GM08714 (cell line): ENCODE results near the gene FOXJ1.

Experiments
- H3K4me3 ChIP-seq: fragments of 200-500 bp; sonication (Bioruptor generic); 2 replicates; pipeline ENCODE4 v1.5.1; 2014; ENCODE audit warnings: mild to moderate bottlenecking, low read length, inconsistent platforms
- ZNF274 ChIP-seq: IDR thresholded peaks from 2 replicates; pipeline ENCODE4 v1.6.1; 2012; ENCODE audit warnings: mild to moderate bottlenecking, low read depth, low read length

The FOXJ1 gene

GRCh38 chr17:76171706-76172105, 30.7 kb upstream of the FOXJ1 start:
- no peak overlapping the region for H3K4me3 ChIP-seq
- no peak for TF ChIP-seq ZNF274

- no peak for TF ChIP-seq ZNF274
- no peak overlapping the region for H3K4me3 ChIP-seq
Measured at GRCh38 chr17:76170114-76170513, 29.1 kb upstream of the FOXJ1 start.

- TF ChIP-seq ZNF274 = no peak
- H3K4me3 ChIP-seq = no peak overlapping the region
Measured at GRCh38 chr17:76166906-76167305, 25.9 kb upstream of the FOXJ1 start.

- no peak for TF ChIP-seq ZNF274
- no peak overlapping the region for H3K4me3 ChIP-seq
Measured at GRCh38 chr17:76166168-76166567, 25.1 kb upstream of the FOXJ1 start.

- TF ChIP-seq ZNF274 = no peak
- no peak overlapping the region for H3K4me3 ChIP-seq
Measured at GRCh38 chr17:76164331-76164730, 23.3 kb upstream of the FOXJ1 start.

GRCh38 chr17:76163919-76164318, 22.9 kb upstream of the FOXJ1 start:
- H3K4me3 ChIP-seq = no peak overlapping the region
- TF ChIP-seq ZNF274 = no peak

- H3K4me3 ChIP-seq = no peak overlapping the region
- TF ChIP-seq ZNF274 = no peak
Measured at GRCh38 chr17:76161619-76162266, 20.7 kb upstream of the FOXJ1 start.

- H3K4me3 ChIP-seq = no peak overlapping the region
- TF ChIP-seq ZNF274 = no peak
Measured at GRCh38 chr17:76160896-76161528, 20.0 kb upstream of the FOXJ1 start.

GRCh38 chr17:76159157-76159556, 18.1 kb upstream of the FOXJ1 start:
- no peak overlapping the region for H3K4me3 ChIP-seq
- no peak for TF ChIP-seq ZNF274

- no peak overlapping the region for H3K4me3 ChIP-seq
- no peak for TF ChIP-seq ZNF274
Measured at GRCh38 chr17:76157759-76158158, 16.7 kb upstream of the FOXJ1 start.

GRCh38 chr17:76156662-76156991, 15.6 kb upstream of the FOXJ1 start:
- TF ChIP-seq ZNF274 = no peak

GRCh38 chr17:76155988-76156661, 15.1 kb upstream of the FOXJ1 start:
- H3K4me3 ChIP-seq = no peak overlapping the region
- TF ChIP-seq ZNF274 = no peak

More at GRCh38 chr17:76156662-76156991, 15.6 kb upstream of the FOXJ1 start:
- no peak overlapping the region for H3K4me3 ChIP-seq

- no peak for TF ChIP-seq ZNF274
- no peak overlapping the region for H3K4me3 ChIP-seq
Measured at GRCh38 chr17:76154936-76155845, 14.1 kb upstream of the FOXJ1 start.

- TF ChIP-seq ZNF274 = no peak
- H3K4me3 ChIP-seq = no peak overlapping the region
Measured at GRCh38 chr17:76154292-76154691, 13.2 kb upstream of the FOXJ1 start.

GRCh38 chr17:76153640-76154039, 12.6 kb upstream of the FOXJ1 start:
- TF ChIP-seq ZNF274 = no peak
- no peak overlapping the region for H3K4me3 ChIP-seq
